Activated B cell treated with CpG ODN at 0.5 μM for 24 hours (primary cell): ENCODE measurements around the gene ALPK1. TPM values are rescaled to one million over a fixed set of nuclear protein-coding genes. Genes with fewer than 3 reads are reported as not detected.

Experiments
- ATAC-seq: fragments of 200-7000 bp; cut with Tn5 transposase; one replicate; pipeline ENCODE4 v1.10.0; 2021; ENCODE audit warnings: low read depth, mild to moderate bottlenecking, moderate library complexity
- CTCF ChIA-PET: fragments of 350-600 bp; sonication (Branson Sonifier 250); formaldehyde crosslinking; loops from one replicate; lab custom pipeline; 2021; ENCODE audit warnings: antibody characterized with exemption; lab: Charles Lee
- POLR2A ChIA-PET: fragments of 350-600 bp; sonication (Branson Sonifier 250); formaldehyde crosslinking; loops from one replicate; lab custom pipeline; 2021; ENCODE audit warnings: antibody characterized with exemption; lab: Charles Lee
- DNase-seq: peaks from one replicate; pipeline ENCODE4 v3.0.0; 2022
- H3K27ac Mint-ChIP-seq: one replicate; pipeline ENCODE4 v1.8.0; 2020; ENCODE audit warnings: mixed read lengths
- H3K27me3 Mint-ChIP-seq: one replicate; pipeline ENCODE4 v1.8.0; 2021; ENCODE audit warnings: mixed read lengths
- H3K36me3 Mint-ChIP-seq: one replicate; pipeline ENCODE4 v1.8.0; 2021; ENCODE audit warnings: low read depth, mixed read lengths
- H3K4me1 Mint-ChIP-seq: one replicate; pipeline ENCODE4 v1.8.0; 2021; ENCODE audit warnings: mixed read lengths
- H3K4me3 Mint-ChIP-seq: one replicate; pipeline ENCODE4 v1.8.0; 2020; ENCODE audit warnings: mild to moderate bottlenecking, mixed read lengths
- H3K9me3 Mint-ChIP-seq: one replicate; pipeline ENCODE4 v1.8.0; 2020; ENCODE audit warnings: mixed read lengths
- intact Hi-C: fragments of 100-400 bp; cut with micrococcal nuclease; formaldehyde crosslinking; loops from one replicate; pipeline ENCODE4 v1.15.1; 2024
- total RNA-seq: library from RNA; stranded (reverse); gene quantifications from 2 replicates; pipeline ENCODE4 v1.2.3, GENCODE V29; 2022
- TF ChIP-seq, protein P1 (sequence below): fragments of 200-600 bp; IDR thresholded peaks from one replicate; pipeline ENCODE4 v1.8.0; 2022; ENCODE audit warnings: antibody characterized with exemption, mild to moderate bottlenecking

ALPK1 gene
- total RNA-seq, 1 donor from 2014 or later, result 26.7 TPM

DNA sequence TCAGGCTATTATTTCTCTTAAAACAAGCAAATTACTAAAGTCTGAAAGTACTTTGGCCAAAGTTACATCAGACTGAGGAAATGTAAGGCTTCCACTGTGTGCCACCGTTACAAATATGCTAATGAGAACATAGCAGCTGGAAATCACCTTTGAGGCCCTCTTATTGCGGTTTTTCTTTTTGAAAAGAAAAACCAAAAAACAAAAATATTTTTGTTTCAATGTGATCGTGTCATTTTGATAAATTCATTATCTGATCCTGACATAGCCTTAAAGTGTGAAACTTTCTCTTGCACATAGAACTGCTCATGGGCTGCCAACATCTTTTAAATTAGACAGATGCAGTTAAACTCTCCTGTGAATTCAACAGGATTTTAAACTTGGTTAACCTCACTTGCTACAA, 8.7 kb upstream of the ALPK1 start:
- CTCF ChIA-PET, result interaction anchor here (1.2 to 1.6 kb wide), 2 partner anchors 32 to 39 kb away, joined by 3 to 5 read pairs; no protein-coding TSS in a partner anchor
- TF ChIP-seq, protein P1, sequence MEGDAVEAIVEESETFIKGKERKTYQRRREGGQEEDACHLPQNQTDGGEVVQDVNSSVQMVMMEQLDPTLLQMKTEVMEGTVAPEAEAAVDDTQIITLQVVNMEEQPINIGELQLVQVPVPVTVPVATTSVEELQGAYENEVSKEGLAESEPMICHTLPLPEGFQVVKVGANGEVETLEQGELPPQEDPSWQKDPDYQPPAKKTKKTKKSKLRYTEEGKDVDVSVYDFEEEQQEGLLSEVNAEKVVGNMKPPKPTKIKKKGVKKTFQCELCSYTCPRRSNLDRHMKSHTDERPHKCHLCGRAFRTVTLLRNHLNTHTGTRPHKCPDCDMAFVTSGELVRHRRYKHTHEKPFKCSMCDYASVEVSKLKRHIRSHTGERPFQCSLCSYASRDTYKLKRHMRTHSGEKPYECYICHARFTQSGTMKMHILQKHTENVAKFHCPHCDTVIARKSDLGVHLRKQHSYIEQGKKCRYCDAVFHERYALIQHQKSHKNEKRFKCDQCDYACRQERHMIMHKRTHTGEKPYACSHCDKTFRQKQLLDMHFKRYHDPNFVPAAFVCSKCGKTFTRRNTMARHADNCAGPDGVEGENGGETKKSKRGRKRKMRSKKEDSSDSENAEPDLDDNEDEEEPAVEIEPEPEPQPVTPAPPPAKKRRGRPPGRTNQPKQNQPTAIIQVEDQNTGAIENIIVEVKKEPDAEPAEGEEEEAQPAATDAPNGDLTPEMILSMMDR, result no peak
- no peak for DNase-seq
- Mint-ChIP-seq H3K9me3 (no peaks in the 10 kb centered on the region), H3K27ac (peak overlapping the region; percentile 98), H3K4me3 (peak overlapping the region; percentile 66), H3K4me1 (peaks cover 60% of the 10 kb centered on the region), H3K36me3 (peaks cover 13% of the 10 kb centered on the region), H3K27me3 (no peaks in the 10 kb centered on the region)
- POLR2A ChIA-PET, result interaction anchor here (0.7 to 4.6 kb wide), 4 partner anchors 8 to 56 kb away, joined by 4 to 59 read pairs (median 22); partner anchors contain the start of genes ALPK1 and AP1AR
- peak; percentile 23 for ATAC-seq
- intact Hi-C loops, result loop anchor here (1.0 to 5.0 kb wide), 2 partner anchors 9 to 1474 kb away; partner anchors contain the start of genes ALPK1 and CAMK2D

DNA sequence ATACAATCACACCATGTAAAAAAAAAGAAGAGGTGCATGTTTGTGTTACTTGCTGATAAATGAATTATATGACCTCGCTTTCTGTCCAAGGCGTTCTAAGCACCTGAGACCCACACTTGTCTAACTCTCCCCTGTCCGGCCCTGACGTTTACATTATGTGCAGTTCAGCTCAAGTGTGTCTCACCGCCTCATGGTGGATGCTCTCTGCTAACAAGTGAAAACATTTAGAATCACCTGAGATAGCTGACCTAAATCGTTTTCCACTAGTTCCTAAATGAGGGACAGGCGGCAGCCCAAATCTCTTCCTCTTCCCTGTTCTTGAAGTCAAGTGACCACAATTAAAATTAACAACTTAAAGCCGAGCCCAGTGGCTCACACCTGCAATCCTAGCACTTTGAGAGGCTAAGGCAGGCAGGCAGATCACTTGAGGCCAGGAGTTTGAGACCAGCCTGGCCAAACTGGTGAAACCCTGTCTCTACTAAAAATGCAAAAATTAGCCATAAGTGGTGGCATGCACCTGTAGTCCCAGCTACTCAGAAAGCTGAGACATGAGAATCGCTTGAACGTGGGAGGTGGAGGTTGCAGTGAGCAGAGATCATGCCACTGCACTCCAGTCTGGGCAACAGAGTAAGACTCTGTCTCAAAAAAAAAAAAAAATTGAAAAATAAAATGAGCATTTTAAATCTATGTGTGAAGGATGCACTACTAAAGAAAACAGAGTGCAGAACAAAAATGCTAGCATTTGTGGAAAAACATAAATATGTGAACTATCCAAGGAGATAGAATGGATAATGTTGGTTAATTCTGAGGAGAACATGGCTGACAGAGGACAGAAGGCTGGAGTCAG, 7.5 kb upstream of the ALPK1 start:
- no peaks in the 10 kb centered on the region for H3K9me3 Mint-ChIP-seq
- ChIA-PET CTCF (interaction anchor here (0.6 kb wide), 1 partner anchor 39 kb away, joined by 3 read pairs; no protein-coding TSS in a partner anchor), POLR2A (interaction anchor here (0.7 to 3.5 kb wide), 2 partner anchors 22 to 28 kb away, joined by 6 to 26 read pairs; no protein-coding TSS in a partner anchor)
- DNase-seq, result no peak
- H3K4me3 Mint-ChIP-seq, result peak overlapping the region; percentile 28
- H3K4me1 Mint-ChIP-seq, result peaks cover 50% of the 10 kb centered on the region
- peaks cover 9% of the 10 kb centered on the region for H3K36me3 Mint-ChIP-seq
- no peaks in the 10 kb centered on the region for H3K27me3 Mint-ChIP-seq
- intact Hi-C loops, result loop anchor here (5.0 kb wide), 1 partner anchor 1473 kb away; the partner anchor contains the start of gene CAMK2D
- TF ChIP-seq, protein P1, result no peak
- peak overlapping the region; percentile 98 for H3K27ac Mint-ChIP-seq
- no peak for ATAC-seq

DNA sequence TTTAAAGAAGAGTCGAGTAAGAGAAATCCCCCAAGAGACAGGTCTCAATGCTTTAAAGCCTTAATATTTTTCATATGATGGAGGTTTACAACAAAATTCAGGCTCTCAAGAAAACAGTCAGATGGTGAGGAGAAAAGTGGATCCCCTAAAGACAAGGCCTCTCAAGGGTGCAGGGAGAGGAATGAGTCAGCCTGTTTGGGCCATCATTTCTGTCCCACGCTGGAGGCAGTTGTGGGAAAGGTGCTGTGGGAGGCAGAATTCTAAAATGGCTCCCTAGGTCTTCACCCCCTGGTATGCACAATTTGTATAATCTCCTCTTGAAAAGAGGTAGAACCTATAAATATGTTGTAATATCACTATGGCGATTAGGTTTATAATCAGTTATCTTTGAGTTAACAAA, 6.8 kb upstream of the ALPK1 start:
- peak overlapping the region; percentile 98 for H3K27ac Mint-ChIP-seq
- peaks cover 5% of the 10 kb centered on the region for H3K36me3 Mint-ChIP-seq
- H3K4me1 Mint-ChIP-seq, result peaks cover 46% of the 10 kb centered on the region
- intact Hi-C loops, result no loop called here
- POLR2A ChIA-PET, result interaction anchor here (3.5 kb wide), 1 partner anchor 21 kb away, joined by 26 read pairs; no protein-coding TSS in a partner anchor
- no peak overlapping the region for H3K4me3 Mint-ChIP-seq
- H3K9me3 Mint-ChIP-seq, result no peaks in the 10 kb centered on the region
- ATAC-seq, result no peak
- TF ChIP-seq, protein P1, result no peak
- no peaks in the 10 kb centered on the region for H3K27me3 Mint-ChIP-seq
- CTCF ChIA-PET, result interaction anchor here (0.6 kb wide), 1 partner anchor 38 kb away, joined by 3 read pairs; no protein-coding TSS in a partner anchor
- DNase-seq, result no peak

DNA sequence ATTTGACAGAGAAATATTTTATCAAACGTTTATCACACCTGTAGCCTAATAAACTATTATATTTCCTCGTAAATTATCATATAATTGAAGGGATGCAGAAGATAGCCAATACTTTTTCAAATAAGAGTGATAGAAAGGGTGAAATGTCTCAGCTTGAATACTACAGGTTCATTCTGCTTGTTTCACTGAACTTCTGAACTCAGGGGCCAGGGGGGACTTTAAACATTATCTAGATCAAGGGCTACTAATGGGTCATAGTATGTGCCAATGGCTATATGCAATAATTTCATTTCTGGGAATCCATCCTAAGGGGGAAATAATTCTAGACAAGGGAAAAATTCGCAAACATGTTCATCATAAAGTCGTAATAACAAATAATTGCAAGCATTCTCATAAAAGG, 2.6 kb downstream of the ALPK1 start:
- Mint-ChIP-seq H3K9me3 (no peaks in the 10 kb centered on the region), H3K27ac (no peak overlapping the region), H3K27me3 (no peaks in the 10 kb centered on the region), H3K4me1 (peaks cover 23% of the 10 kb centered on the region), H3K36me3 (no peaks in the 10 kb centered on the region), H3K4me3 (no peak overlapping the region)
- TF ChIP-seq, protein P1, result no peak
- intact Hi-C loops, result loop anchor here (2.0 kb wide), 1 partner anchor 15 kb away; the partner anchor contains the start of gene TIFA
- no peak for DNase-seq
- ATAC-seq, result no peak
- ChIA-PET POLR2A (no interaction called here), CTCF (interaction anchor here (1.5 kb wide), 1 partner anchor 21 kb away, joined by 5 read pairs; no protein-coding TSS in a partner anchor)
